HG02678 (cell line): Measurements from ENCODE around the gene GRAMD1A.
"Not testable (repeated sequence)": the region's sequence is repeated elsewhere in the genome, so short reads cannot be mapped to it uniquely, and the experiment has no call there.

ENCODE experiments used
- ATAC-seq: cut with Tn5 transposase; IDR thresholded peaks from one replicate; pipeline ENCODE4 v1.9.1; 2021; ENCODE audit warnings: mild to moderate bottlenecking, moderate library complexity; ENCODE audit not compliant: unreplicated experiment

The GRAMD1A gene

DNA sequence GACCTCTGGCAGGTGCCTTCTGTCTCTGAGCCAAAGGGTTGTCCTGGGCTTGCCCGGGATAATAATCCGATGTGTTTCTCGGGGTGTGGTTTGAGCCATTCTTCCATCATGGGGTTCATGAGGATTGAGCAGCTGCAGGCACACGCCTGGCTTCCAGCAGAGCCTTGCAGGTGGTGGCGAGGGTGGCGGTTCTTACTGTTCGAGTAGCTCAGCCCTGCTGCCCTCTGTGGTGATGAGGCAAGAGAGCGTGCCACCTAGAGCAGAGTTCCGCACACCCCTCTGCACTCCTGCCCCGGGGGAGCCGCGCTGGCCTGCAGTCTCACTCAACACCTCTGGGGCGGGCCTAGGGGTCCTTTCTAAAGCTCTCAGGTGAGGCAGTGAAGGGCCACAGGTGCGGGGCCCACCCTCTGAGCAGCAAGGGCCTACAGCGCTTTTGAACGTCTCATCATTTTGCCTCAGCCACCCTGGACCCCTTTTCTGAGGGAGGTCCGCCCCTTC is 33.9 kb downstream of the GRAMD1A start:
- ATAC-seq: no peak

DNA sequence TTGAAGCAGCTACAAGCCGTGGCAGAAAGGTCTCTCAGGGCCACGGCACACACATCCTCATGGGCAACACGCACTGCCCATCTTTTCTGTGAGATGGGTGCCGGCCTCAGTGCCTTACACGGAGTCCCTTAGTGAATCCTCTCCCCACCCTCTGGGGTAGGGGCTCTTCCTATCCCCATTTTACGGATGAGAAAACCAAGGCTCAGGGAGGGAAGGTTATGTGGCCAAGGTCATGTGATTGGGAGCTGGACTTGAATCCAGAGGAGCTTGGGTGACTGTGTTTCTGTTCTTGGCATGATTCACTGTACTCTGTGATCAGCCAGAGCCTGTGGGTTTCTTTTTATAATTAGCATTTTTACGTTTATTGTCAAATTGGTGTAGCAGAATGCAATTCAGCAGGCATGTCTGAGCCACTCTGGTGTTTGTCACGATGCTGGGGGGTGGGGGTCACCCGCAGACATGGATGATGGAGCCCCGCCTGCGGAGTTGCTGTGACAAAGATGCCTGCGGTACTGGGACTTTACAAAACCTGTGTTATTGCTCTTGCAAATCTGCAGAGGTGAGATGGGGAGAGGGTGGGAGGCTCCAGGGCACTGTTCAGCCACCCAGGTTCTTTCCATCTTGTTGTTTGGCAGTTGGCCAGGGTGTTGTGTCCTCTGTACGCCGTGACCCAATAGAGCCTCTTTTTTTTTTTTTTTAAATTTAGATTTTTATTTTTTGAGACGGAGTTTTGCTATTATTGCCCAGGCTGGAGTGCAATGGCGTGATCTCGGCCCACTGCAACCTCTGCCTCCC is 34.7 kb downstream of the GRAMD1A start:
- ATAC-seq: no peak

GRCh38 chr19:35037716-35038622 is 37.8 kb downstream of the GRAMD1A start:
- ATAC-seq: no peak

GRCh38 chr19:35038623-35039512 is 38.7 kb downstream of the GRAMD1A start:
- no peak for ATAC-seq

- no peak for ATAC-seq
Observed at GRCh38 chr19:35039881-35040825, 40.0 kb downstream of the GRAMD1A start.

GRCh38 chr19:35040826-35041547 is 40.9 kb downstream of the GRAMD1A start:
- ATAC-seq: no peak

DNA sequence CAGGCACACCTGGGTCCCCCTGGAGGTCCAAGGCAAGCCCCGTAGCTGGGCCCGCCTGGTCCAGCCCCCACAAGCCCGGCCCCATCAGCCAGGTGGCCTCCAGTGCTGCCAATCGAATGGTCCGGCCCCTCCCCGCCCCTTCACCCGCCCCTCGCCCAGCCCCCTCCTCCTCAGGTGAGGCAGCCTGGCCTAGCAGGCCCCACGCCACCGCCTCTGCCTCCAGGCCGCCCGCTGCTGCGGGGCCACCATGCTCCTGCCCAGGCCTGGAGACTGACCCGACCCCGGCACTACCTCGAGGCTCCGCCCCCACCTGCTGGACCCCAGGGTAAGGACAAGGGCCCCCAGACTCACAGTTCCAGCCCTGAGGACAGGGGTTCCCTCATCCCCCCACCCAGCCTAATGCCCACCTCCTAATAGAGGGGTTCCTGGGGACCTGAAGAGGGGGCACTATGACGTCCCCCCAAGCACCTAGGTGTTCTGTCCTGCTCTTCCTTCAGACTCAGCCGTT is 41.5 kb downstream of the GRAMD1A start, which contains the start of gene HPN:
HPN (plus strand) TSS at position 174 of the 508 bp plus-strand sequence. CDS start 786 bp downstream, outside the sequence.
- ATAC-seq: no peak

DNA sequence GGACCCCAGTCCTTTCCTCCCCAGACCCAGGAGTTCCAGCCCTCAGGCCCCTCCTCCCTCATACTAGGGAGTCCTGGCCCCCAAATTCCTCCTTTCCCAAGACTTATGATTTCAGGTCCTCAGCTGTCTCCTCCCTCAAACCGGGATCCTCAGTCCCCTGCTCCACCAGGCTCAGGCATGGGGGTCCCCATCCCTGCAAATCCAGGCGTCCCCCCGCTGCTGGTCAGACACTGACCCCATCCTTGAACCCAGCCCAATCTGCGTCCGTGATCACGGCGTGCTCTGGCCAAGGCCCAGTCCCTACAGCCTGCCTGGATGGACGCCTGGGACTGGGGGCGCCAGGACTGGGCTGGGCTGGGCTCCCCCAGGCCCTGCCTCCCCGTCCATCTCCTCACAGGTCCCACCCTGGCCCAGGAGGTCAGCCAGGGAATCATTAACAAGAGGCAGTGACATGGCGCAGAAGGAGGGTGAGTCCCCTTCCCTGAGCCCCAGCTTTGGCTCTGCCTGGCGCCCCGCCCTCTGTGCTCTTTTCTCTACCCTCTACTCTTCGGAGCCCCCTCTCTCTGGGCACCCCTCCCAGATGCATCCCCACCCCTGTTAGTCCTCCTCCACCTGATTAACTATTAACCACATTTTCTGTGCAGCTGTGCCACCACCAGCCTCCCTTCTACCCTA is 42.1 kb downstream of the GRAMD1A start:
- ATAC-seq: no peak

- no peak for ATAC-seq
Observed at GRCh38 chr19:35042954-35043604, 43.0 kb downstream of the GRAMD1A start.

DNA sequence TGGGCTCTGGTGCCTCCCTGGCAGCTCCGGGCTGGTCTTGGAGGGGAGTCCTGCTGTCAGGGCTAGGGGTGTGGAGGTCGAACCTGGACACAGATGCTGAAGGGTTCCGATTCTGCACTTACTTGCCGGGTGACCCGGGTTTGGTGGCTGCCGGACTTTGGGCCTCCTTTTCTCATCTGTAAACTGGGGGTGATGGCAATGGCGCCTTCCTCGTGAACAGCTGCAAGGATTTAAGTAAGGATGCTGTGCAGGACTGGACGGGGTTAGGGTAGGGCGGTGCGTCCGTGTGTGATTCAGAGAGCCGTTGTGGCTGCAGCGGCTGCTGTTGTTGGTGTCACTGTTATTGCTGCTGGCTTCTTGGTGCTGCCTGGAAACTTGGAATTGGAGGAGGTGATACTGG is 43.8 kb downstream of the GRAMD1A start:
- no peak for ATAC-seq

- ATAC-seq: no peak
Observed at GRCh38 chr19:35044317-35045117, 44.4 kb downstream of the GRAMD1A start.

DNA sequence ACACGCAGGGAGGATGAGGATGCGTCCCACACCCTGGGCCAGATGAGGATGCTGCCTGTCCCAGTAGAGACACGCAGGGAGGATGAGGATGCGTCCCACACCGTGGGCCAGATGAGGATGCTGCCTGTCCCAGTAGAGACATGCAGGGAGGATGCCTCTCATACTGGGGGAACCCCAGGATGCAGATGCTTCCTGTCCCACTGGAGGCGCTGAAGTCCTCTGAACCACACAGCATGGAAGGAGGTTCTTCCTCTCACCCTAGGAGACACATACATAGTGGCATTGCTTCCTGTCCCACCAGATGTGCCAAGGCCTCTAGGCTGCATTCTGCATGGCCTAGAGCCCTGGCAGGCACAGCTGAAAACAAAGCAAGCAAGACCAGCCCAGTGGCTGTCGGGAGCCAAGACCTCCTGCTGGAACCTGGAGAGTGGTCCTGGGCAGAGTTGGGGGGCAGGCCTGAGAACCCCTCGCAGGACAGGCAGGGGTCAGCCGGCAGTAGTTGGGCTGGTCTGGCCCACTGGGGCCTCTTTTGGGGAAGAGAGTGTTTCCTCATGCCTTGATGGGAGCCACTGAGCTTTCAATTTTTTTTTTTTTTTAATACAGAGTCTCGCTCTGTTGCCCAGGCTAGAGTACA is 45.7 kb downstream of the GRAMD1A start:
- peak; percentile 66 for ATAC-seq

DNA sequence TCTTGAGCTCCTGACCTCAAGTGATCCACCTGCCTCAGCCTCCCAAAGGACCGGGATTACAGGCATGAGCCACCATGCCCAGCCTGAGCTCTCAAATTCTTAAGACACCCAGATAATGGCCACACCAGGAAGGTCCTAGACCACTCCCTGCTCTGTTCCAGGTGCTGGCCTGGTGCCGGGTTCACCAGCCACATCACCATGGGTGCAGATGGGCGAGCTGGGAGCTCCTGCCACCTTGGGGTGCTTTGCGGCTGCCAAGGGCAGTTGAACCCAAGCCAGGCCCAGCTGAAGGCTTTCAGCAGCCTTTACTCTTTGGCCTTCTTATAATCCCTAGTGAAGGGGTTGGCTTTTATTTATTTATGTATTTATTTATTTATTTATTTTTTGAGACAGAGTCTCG is 46.3 kb downstream of the GRAMD1A start:
- ATAC-seq: no peak

GRCh38 chr19:35048911-35049411 is 48.8 kb downstream of the GRAMD1A start:
- no peak for ATAC-seq

- no peak for ATAC-seq
Observed at GRCh38 chr19:35049456-35049855, 49.3 kb downstream of the GRAMD1A start.

GRCh38 chr19:35050662-35051061 is 50.5 kb downstream of the GRAMD1A start:
- not testable (repeated sequence) for ATAC-seq
